Fibroblast of lung (primary cell): ENCODE measurements around the gene ADAP1.

Experiments used
- EZH2 ChIP-seq: IDR thresholded peaks from 2 replicates; pipeline ENCODE4 v1.5.1; 2012; ENCODE audit warnings: low read length, control low read depth, mild to moderate bottlenecking; ENCODE audit errors: missing control alignments
- TF ChIP-seq, protein P1 (sequence below), 2 donors: IDR thresholded peaks in 1 of 2; conservative IDR thresholded peaks in 1 of 2; 1 replicate in 1 of 2; 2 replicates in 1 of 2; pipeline ENCODE4 v1.5.1; 2011 to 2012; ENCODE audit warnings: low read length in 2 of 2, control low read depth in 1 of 2, inconsistent platforms in 1 of 2, low read depth in 1 of 2, mild to moderate bottlenecking in 1 of 2

DNA sequence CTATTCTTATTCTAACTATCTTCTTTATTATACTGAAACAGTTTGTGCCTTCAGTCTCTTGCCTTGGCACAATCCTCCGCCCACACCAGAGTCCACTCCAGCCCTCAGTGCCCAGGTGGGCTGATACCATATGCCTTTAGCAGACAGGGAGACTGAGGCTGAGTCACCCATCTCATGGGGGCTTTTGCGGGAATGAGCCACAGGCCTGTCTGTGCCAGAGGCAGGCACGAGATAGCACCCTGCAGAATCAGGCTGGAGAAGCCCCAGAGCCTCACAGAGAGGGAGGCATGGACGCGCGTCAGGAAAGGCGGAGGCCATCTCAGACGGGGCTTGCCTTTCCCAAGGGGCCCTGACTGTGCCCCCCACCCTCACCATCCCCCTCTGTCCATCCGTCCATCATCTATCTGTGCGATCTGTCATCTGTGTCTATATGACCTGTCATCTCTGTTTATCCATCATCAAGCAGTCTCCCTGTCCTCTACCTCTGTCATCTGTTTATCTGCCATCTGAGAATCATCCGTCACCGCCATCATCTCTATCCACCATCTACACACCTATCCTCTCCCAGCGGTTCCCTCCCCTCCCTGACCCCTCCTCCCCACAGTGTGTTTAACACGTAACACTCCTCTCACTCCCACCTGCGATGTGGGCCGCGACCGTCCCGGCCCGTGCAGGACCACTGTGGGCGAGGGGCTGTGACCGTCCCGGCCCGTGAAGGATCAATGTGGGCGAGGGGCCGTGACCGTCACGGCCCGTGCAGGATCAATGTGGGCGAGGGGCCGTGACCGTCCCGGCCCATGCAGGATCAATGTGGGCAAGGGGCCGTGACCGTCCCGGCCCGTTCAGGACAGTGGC is 7.3 kb upstream of the ADAP1 start:
- TF ChIP-seq, protein P1, sequence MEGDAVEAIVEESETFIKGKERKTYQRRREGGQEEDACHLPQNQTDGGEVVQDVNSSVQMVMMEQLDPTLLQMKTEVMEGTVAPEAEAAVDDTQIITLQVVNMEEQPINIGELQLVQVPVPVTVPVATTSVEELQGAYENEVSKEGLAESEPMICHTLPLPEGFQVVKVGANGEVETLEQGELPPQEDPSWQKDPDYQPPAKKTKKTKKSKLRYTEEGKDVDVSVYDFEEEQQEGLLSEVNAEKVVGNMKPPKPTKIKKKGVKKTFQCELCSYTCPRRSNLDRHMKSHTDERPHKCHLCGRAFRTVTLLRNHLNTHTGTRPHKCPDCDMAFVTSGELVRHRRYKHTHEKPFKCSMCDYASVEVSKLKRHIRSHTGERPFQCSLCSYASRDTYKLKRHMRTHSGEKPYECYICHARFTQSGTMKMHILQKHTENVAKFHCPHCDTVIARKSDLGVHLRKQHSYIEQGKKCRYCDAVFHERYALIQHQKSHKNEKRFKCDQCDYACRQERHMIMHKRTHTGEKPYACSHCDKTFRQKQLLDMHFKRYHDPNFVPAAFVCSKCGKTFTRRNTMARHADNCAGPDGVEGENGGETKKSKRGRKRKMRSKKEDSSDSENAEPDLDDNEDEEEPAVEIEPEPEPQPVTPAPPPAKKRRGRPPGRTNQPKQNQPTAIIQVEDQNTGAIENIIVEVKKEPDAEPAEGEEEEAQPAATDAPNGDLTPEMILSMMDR (conservative IDR thresholded peaks at IDR 0.05 in 1 of 2, IDR thresholded peaks at IDR 0.05 in 1 of 2; ENCODE audit: low read depth in 1 of 2, low read length in 2 of 2): no peak
- no peak for TF ChIP-seq EZH2
